ENCODE data around the gene C5orf63.

DNA sequence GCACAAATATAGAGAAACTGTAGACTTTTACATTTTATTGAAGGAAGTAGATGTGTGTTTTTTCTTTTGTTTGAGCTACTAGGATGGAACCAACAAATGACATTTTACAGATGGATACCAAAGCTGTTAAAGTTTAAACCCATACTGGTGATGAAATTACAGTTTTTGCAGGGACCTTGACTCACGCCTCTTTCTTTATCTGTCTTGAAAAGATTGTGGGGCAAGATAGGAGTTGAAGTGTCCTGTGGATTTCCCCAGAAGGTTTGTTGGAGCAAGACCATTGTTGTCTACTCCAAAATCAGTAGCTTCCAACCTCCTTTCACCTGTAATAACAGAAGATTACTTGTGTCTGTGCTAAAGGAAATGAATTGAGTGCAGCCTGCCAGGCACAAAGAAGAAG, 4.1 kb upstream of the C5orf63 start:
- TF ChIP-seq, protein P1, sequence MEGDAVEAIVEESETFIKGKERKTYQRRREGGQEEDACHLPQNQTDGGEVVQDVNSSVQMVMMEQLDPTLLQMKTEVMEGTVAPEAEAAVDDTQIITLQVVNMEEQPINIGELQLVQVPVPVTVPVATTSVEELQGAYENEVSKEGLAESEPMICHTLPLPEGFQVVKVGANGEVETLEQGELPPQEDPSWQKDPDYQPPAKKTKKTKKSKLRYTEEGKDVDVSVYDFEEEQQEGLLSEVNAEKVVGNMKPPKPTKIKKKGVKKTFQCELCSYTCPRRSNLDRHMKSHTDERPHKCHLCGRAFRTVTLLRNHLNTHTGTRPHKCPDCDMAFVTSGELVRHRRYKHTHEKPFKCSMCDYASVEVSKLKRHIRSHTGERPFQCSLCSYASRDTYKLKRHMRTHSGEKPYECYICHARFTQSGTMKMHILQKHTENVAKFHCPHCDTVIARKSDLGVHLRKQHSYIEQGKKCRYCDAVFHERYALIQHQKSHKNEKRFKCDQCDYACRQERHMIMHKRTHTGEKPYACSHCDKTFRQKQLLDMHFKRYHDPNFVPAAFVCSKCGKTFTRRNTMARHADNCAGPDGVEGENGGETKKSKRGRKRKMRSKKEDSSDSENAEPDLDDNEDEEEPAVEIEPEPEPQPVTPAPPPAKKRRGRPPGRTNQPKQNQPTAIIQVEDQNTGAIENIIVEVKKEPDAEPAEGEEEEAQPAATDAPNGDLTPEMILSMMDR (IDR thresholded peaks at IDR 0.05): no peak
- TF ChIP-seq EP300 (IDR thresholded peaks at IDR 0.05) (no peak), POLR2A (IDR thresholded peaks at IDR 0.05) (no peak), POLR2AphosphoS5 (IDR thresholded peaks at IDR 0.05) (no peak)
